H1 (cell line): Measurements from ENCODE around the gene PDF.

Experiments
- CREB1 ChIP-seq: IDR thresholded peaks from 2 replicates; pipeline ENCODE4 v1.6.1; 2012; ENCODE audit warnings: inconsistent platforms
- JUND ChIP-seq: IDR thresholded peaks from 2 replicates; pipeline ENCODE4 v1.6.1; 2011; ENCODE audit warnings: mild to moderate bottlenecking, improper control_type of control experiment, low read length
- POLR2A ChIP-seq, 2 experiments: IDR thresholded peaks; 1 replicate in 1 of 2; 2 replicates in 1 of 2; pipeline ENCODE4 v1.6.1; 2011; ENCODE audit warnings: low read depth in 2 of 2, low read length in 2 of 2, mild to moderate bottlenecking in 2 of 2; ENCODE audit errors: control extremely low read depth in 1 of 2
- TF ChIP-seq, protein P1 (sequence below), 3 experiments: IDR thresholded peaks; 1 replicate in 2 of 3; 2 replicates in 1 of 3; pipeline versions ENCODE4 v1.5.1 to v1.6.1; 2011; ENCODE audit warnings: low read length in 3 of 3, mild to moderate bottlenecking in 3 of 3, inconsistent platforms in 2 of 3, low read depth in 1 of 3, moderate library complexity in 1 of 3; ENCODE audit not compliant: insufficient read depth in 1 of 3; ENCODE audit errors: control extremely low read depth in 1 of 3

GRCh38 chr16:69283851-69284250 lies 46.5 kb downstream of the PDF start:
- TF ChIP-seq JUND = no peak
- no peak for TF ChIP-seq POLR2A (IDR thresholded peaks at IDR 0.05; ENCODE audit: control extremely low read depth in 1 of 2, low read depth in 2 of 2, low read length in 2 of 2)
- TF ChIP-seq, protein P1, sequence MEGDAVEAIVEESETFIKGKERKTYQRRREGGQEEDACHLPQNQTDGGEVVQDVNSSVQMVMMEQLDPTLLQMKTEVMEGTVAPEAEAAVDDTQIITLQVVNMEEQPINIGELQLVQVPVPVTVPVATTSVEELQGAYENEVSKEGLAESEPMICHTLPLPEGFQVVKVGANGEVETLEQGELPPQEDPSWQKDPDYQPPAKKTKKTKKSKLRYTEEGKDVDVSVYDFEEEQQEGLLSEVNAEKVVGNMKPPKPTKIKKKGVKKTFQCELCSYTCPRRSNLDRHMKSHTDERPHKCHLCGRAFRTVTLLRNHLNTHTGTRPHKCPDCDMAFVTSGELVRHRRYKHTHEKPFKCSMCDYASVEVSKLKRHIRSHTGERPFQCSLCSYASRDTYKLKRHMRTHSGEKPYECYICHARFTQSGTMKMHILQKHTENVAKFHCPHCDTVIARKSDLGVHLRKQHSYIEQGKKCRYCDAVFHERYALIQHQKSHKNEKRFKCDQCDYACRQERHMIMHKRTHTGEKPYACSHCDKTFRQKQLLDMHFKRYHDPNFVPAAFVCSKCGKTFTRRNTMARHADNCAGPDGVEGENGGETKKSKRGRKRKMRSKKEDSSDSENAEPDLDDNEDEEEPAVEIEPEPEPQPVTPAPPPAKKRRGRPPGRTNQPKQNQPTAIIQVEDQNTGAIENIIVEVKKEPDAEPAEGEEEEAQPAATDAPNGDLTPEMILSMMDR (IDR thresholded peaks at IDR 0.05; ENCODE audit: control extremely low read depth in 1 of 3, insufficient read depth in 1 of 3, low read depth in 1 of 3, low read length in 3 of 3) = no peak
- TF ChIP-seq CREB1 = no peak
